ENCODE data around the gene ERICH6B. TPM values are rescaled to one million over a fixed set of nuclear protein-coding genes. Genes with fewer than 3 reads are reported as not detected.

The ERICH6B gene
- total RNA-seq, 2 experiments from 2014 or later: not detected

GRCh38 chr13:45540195-45540594 is 75.3 kb downstream of the ERICH6B start:
- H3K9me3 ChIP-seq (ENCODE audit: control insufficient read depth in 1 of 2, insufficient read depth in 1 of 2, low read length in 2 of 2): no peaks in the 10 kb centered on the region
- H3K4me3 ChIP-seq (ENCODE audit: low read length): no peak overlapping the region
- no peak overlapping the region for H3K27ac Mint-ChIP-seq
- H3K4me3 Mint-ChIP-seq: no peak overlapping the region
- DNase-seq (no peak), ATAC-seq (ENCODE audit: poor library complexity) (no peak)
- H3K9me3 Mint-ChIP-seq: no peaks in the 10 kb centered on the region
- H3K27me3 Mint-ChIP-seq: no peaks in the 10 kb centered on the region
- H3K36me3 Mint-ChIP-seq (ENCODE audit: low read depth): peaks cover 20% of the 10 kb centered on the region
- intact Hi-C loops (cut with DNase I, micrococcal nuclease): no loop called here
- TF ChIP-seq, protein P1, sequence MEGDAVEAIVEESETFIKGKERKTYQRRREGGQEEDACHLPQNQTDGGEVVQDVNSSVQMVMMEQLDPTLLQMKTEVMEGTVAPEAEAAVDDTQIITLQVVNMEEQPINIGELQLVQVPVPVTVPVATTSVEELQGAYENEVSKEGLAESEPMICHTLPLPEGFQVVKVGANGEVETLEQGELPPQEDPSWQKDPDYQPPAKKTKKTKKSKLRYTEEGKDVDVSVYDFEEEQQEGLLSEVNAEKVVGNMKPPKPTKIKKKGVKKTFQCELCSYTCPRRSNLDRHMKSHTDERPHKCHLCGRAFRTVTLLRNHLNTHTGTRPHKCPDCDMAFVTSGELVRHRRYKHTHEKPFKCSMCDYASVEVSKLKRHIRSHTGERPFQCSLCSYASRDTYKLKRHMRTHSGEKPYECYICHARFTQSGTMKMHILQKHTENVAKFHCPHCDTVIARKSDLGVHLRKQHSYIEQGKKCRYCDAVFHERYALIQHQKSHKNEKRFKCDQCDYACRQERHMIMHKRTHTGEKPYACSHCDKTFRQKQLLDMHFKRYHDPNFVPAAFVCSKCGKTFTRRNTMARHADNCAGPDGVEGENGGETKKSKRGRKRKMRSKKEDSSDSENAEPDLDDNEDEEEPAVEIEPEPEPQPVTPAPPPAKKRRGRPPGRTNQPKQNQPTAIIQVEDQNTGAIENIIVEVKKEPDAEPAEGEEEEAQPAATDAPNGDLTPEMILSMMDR (IDR thresholded peaks at IDR 0.05): no peak
- H3K27ac ChIP-seq (ENCODE audit: low read depth in 1 of 2, low read length in 2 of 2): no peak overlapping the region
- peaks cover 9% of the 10 kb centered on the region for H3K36me3 ChIP-seq (ENCODE audit: insufficient read depth, low read length)
- no peaks in the 10 kb centered on the region for H3K4me1 ChIP-seq (ENCODE audit: insufficient read depth, low read length)
- ChIA-PET CTCF (no interaction called here), POLR2A (no interaction called here)
- H3K4me1 Mint-ChIP-seq (ENCODE audit: low read depth): no peaks in the 10 kb centered on the region
- no peaks in the 10 kb centered on the region for H3K27me3 ChIP-seq (ENCODE audit: control insufficient read depth in 1 of 2, insufficient read depth in 2 of 2, low read length in 2 of 2)

- H3K4me3 ChIP-seq (ENCODE audit: low read length): no peak overlapping the region
- no peaks in the 10 kb centered on the region for H3K4me1 Mint-ChIP-seq (ENCODE audit: low read depth)
- TF ChIP-seq, protein P1 (IDR thresholded peaks at IDR 0.05): no peak
- ATAC-seq (ENCODE audit: poor library complexity) (no peak), DNase-seq (no peak)
- peaks cover 27% of the 10 kb centered on the region for H3K36me3 ChIP-seq (ENCODE audit: insufficient read depth, low read length)
- peaks cover 38% of the 10 kb centered on the region for H3K36me3 Mint-ChIP-seq (ENCODE audit: low read depth)
- H3K27me3 ChIP-seq (ENCODE audit: control insufficient read depth in 1 of 2, insufficient read depth in 2 of 2, low read length in 2 of 2): no peaks in the 10 kb centered on the region
- POLR2A ChIA-PET: no interaction called here
- no peak overlapping the region for H3K4me3 Mint-ChIP-seq
- CTCF ChIA-PET: no interaction called here
- no peaks in the 10 kb centered on the region for H3K9me3 Mint-ChIP-seq
- H3K27me3 Mint-ChIP-seq: no peaks in the 10 kb centered on the region
- H3K27ac ChIP-seq (ENCODE audit: low read depth in 1 of 2, low read length in 2 of 2): no peak overlapping the region
- intact Hi-C loops (cut with DNase I, micrococcal nuclease): no loop called here
- no peaks in the 10 kb centered on the region for H3K9me3 ChIP-seq (ENCODE audit: control insufficient read depth in 1 of 2, insufficient read depth in 1 of 2, low read length in 2 of 2)
- H3K4me1 ChIP-seq (ENCODE audit: insufficient read depth, low read length): no peaks in the 10 kb centered on the region
- H3K27ac Mint-ChIP-seq: peak overlapping the region; percentile 5
Observed at GRCh38 chr13:45538382-45538781, 77.2 kb downstream of the ERICH6B start.

- DNase-seq (no peak), ATAC-seq (ENCODE audit: poor library complexity) (no peak)
- Mint-ChIP-seq H3K9me3 (no peaks in the 10 kb centered on the region), H3K4me1 (ENCODE audit: low read depth) (no peaks in the 10 kb centered on the region), H3K4me3 (no peak overlapping the region), H3K27ac (peak overlapping the region; percentile 5), H3K36me3 (ENCODE audit: low read depth) (peaks cover 46% of the 10 kb centered on the region), H3K27me3 (no peaks in the 10 kb centered on the region)
- no peak overlapping the region for H3K27ac ChIP-seq (ENCODE audit: low read depth in 1 of 2, low read length in 2 of 2)
- ChIA-PET POLR2A (no interaction called here), CTCF (no interaction called here)
- no peaks in the 10 kb centered on the region for H3K4me1 ChIP-seq (ENCODE audit: insufficient read depth, low read length)
- no peaks in the 10 kb centered on the region for H3K9me3 ChIP-seq (ENCODE audit: control insufficient read depth in 1 of 2, insufficient read depth in 1 of 2, low read length in 2 of 2)
- H3K4me3 ChIP-seq (ENCODE audit: low read length): no peak overlapping the region
- TF ChIP-seq, protein P1 (IDR thresholded peaks at IDR 0.05): no peak
- peaks cover 35% of the 10 kb centered on the region for H3K36me3 ChIP-seq (ENCODE audit: insufficient read depth, low read length)
- intact Hi-C loops (cut with DNase I, micrococcal nuclease): no loop called here
- H3K27me3 ChIP-seq (ENCODE audit: control insufficient read depth in 1 of 2, insufficient read depth in 2 of 2, low read length in 2 of 2): no peaks in the 10 kb centered on the region
Observed at GRCh38 chr13:45537516-45537915, 78.0 kb downstream of the ERICH6B start.
